Fibroblast of skin of left biceps (primary cell): Measurements from ENCODE around the gene SOX15.

Experiments
- DNase-seq, 2 experiments: peaks; one replicate each; pipeline ENCODE4 v3.0.0-alpha.2; 2013; ENCODE audit warnings: low read depth in 2 of 2

Gene SOX15

DNA sequence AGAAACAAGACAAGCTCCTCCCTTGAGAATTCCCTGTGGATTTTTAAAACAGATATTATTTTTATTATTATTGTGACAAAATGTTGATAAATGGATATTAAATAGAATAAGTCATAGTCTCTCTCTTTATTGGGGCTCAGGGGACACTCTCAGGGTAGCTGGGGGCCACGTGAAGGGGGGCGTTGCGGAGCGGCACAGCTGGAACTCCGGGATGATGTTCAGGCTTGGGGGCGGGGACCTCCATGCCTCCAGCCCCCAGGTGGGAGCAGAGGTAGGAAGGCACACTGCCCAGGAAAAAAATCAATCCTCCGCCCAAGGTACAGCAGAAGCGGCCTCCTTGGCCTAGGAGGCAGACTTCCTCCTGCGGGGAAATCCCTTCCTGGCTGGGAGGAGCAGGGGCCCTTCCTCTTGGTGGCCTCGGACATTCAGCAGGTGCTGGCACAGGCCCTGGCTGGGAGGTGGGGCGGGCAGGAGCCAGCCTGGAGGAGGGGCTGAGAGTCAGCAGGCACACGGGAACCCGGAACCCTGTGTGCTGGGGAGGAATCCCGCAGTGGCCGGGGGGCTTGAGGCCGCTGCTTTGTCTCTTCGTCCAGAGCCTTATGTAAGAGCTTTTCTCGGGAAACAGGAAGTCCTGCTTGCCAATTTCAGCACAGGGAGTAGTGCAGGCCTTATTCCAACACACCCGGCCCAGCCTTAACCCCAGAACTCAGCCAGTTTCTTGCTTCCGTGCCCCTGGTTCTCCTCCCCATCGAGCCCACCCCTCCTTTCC, 31.9 kb downstream of the SOX15 start:
- no peak for DNase-seq

GRCh38 chr17:7557147-7557764, 32.6 kb downstream of the SOX15 start:
- DNase-seq: no peak

DNA sequence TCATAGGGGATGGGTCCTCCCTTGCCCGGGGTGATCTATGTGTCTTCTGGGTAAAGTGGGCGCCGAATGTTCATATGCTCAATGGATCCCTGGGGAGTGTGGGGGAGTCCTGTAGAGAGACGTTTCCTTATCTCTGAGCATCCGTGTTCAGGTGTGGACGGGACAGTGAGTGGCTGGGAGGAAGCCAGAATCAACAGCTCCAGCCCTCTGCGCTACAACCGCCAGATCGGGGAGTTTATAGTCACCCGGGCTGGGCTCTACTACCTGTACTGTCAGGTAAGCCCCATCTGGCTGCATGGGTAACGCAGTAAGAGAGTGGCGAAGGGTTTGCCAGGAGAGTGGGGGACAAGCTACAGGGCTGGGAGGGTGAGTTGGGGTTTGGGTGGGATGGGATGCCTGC, 33.3 kb downstream of the SOX15 start:
- DNase-seq: no peak

DNA sequence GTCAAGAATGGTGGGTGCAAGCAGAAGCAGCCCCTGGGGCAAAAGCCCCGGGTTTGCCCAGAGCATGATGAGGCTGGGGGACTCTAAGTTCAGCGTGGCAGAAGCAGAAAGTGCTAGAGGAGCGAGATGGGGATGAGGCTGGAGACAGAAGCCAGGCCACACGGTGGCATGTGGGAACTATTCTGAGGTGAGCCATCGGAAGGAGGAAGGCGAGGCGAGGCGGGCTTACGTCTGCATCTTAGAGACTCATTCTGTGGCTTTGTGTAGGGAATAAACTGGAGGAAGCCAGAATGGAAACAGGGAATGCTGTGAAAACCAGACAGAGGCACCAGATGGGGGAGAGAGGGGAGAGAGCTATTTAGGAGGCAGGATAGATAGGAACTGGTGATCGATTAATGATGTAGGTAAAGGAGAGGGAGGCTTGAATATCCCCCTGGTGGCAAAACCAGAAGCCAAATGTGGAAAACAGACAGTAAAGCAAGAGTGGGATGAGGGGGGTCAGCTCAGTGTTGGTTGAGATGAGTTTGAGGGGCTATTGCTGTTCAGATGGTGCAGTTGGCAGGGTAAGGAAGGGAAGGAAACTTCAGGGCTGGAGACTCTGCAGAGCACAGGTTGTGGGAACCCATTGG, 34.5 kb downstream of the SOX15 start:
- no peak for DNase-seq

DNA sequence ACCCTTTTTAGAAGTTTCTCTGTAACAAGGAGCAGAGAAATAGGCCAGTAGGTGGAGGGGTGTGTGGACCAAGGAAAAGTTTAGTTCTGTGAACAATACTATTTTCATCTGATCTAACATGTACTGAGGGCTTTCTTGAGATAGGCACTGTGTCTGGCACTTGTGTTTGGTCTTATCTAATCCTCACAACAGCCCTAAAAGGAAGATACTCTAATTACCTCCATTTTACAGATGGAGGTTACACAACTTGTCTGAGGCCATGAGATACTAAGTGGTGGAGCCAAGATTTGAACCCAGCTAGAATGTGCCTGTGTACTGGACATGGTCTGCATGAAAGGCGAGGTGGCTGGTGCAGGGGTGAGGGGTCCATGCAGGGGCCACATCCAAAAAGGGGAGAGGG, 36.5 kb downstream of the SOX15 start:
- DNase-seq: no peak

- DNase-seq: no peak
These were observed 37.3 kb downstream of the SOX15 start for GRCh38 chr17:7552621-7553051.

DNA sequence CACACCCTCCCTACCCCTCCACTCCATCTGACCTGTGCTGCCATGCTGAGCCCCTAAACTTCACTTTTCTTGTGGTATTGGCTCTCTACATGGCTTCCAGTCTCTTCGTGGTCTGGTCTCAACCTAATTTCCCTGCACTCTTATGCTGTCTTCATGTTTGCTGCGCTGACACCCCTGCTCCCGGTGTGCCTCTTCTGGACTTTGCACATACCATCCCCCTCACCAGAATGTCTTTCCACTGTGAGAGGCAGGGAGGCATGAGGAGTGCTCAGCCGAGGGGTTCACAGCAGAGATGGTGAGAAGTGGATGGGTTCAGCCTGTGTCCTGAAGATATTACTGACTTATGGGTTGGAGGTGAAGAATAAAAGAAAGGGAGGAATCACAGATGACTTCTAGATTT, 38.5 kb downstream of the SOX15 start:
- no peak for DNase-seq

DNA sequence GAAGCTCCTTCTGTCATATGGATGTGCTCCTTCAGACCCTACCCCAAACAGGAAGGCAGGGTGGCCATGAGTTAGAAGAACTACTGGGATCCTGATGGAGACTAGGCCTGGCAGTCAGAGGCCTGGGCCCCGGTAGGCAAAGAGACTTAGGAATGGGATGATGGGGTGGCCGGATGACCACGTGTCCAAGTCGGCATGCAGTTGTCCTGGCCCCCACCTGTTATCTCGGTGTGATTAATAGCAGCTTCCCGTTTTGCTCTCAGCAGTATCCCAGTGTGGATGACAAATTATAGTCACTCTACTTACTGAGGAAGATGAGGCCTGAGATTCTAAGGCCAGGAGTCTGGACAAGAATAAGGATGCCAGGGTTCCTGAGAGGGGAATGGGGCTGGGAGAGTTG, 39.5 kb downstream of the SOX15 start:
- no peak for DNase-seq

- no peak for DNase-seq
These were observed 40.4 kb downstream of the SOX15 start for GRCh38 chr17:7549401-7550055.

DNA sequence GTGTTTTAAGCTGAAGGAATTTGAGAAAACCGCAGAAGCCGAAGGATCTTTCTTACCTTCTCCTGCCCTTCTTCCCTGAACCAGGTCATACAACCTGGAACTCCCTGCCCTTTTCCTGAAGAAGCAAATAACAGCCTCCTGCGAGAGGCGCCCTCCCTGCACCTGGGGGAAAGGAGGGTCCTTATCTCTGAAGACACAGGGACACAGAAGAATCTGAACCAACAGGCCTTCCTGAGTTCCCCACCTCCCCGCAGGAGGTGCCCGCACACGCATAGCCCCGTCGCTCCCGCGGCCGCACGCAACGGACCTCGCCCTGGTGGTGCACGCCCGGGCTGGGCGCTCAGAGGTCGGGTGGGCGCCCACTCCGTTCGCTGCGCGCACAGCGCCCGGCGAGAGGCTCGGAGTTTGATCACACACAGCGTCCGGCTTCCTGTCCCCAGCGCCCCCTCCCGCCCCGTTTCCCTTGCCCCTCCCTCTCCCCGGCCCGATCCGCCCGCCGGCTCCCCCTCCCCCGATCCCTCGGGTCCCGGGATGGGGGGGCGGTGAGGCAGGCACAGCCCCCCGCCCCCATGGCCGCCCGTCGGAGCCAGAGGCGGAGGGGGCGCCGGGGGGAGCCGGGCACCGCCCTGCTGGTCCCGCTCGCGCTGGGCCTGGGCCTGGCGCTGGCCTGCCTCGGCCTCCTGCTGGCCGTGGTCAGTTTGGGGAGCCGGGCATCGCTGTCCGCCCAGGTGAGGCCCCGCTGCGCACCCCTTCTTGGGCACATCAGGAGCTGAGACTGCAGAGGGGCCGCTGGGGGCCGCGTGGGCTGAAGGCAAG, 41.1 kb downstream of the SOX15 start, which contains the start of gene TNFSF12:
Gene TNFSF12, plus strand, starts transcription at position 474 of the 816 bp plus-strand sequence. Its CDS starts 96 bp downstream, at position 570.
- no peak for DNase-seq

- no peak for DNase-seq
These were observed 45.0 kb downstream of the SOX15 start for GRCh38 chr17:7544911-7545310.

- no peak for DNase-seq
These were observed 48.7 kb downstream of the SOX15 start for GRCh38 chr17:7541074-7541621.

- DNase-seq: no peak
These were observed 50.9 kb downstream of the SOX15 start for GRCh38 chr17:7538891-7539545.
